DMS53 (cell line): ENCODE data around the gene ARFGAP2.
"Not testable (repeated sequence)": the region's sequence is repeated elsewhere in the genome, so short reads cannot be mapped to it uniquely, and the experiment has no call there.

Experiments used
- DNase-seq: peaks from one replicate; lab custom pipeline; 2025; lab: John Stamatoyannopoulos, UW

Gene ARFGAP2

DNA sequence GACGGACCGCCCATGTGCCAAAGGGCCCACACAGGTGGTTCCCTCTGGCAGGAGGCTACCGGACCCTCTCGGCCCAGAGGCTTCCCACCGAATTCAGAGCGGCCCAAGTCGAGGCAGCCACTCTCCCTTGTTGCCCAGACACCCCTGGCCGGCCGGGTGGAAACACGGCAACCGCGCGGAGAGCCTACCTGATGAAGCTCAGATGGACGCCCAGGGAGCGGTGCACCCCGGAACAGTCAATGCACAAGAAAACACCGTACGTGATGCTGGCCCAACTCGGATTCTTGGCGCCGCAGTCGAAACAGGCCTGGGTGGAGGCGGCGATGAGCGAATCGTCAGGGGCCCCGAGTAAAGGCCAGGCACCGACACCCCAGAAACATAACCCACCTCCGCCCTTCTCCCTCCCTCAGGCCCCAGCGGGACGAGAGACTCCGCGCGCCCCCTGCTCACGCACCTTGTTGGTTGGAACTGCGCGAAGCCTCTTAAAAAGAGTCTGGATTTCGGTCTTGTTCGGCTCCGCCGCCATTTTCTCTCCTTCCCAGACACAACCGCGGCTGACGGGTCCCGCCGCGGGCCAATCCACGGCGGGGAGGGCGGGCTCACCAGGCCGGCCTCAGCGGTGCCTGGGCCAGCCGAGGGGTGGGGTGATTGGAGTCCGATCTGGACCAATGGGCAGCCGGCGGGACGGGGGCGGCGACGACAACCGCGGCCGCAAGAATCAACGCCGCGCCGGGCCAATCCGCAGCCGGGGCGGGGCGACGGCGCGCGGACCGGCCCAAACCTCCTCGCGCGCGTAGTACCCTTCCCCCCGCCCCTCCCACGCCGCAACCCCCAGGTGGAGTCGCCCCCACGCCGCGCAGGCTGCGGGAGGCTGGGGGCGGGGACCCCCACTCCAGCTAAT is at the start of gene ARFGAP2:
Gene ARFGAP2, minus strand, starts transcription at position 552 of the 901 bp plus-strand sequence. Its CDS starts 26 bp downstream, at position 526.
- DNase-seq: peak; percentile 97

DNA sequence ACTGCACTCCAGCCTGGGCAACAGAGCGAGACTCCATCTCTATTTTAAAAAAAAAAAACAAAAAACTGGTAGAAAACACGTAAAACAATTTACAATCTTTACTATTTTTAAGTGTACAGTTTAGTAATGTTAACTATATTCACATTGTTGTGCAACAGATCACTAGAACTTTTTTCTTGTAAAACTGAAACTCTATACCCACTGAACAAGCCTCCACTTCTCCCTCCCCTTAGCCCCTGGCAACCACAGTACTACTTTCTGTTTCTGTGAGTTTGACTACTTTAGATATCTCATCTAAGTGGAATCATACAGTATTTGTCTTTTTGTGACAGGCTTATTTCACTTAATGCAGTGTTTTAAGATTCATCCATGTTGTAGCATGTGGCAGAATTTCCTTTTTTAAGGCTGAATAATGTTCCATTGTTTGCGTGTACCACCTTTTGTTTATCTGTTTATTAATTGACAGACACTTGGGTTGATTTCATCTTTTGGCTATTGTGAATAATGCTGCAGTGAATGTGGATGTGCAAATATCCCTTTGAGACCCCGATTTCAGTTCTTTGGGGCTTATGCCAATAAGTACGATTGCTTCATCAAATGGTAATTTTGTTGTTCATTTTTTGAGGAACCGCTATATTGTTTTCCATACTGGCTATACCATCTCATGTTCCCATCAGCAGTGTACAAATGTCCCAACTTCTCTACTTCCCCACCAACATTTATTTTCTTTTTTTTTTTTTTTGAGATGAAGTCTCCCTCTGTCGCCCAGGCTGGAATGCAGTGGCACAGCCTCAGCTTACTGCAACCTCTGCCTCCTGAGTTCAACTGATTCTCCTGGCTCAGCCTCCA is 49.1 kb upstream of the ARFGAP2 start:
- no peak for DNase-seq

DNA sequence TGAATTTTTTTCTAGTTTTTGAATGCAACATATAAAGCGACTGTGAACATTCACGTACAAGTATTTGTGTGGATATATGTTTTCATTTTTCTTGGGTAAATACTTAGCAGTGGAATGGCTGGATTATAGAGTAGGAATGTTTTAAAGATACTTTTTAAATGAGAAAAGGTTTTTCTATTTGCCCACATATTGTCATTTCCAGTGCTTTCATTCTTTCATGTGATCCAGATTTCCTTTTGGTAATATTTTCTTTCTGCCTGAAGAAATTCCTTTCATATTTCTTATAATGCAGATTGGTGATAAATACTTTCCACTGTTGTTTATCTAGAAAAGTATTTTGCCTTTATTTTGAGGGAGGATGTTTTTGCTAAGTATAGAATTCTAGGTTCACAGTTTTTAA is 46.0 kb upstream of the ARFGAP2 start:
- DNase-seq: no peak

DNA sequence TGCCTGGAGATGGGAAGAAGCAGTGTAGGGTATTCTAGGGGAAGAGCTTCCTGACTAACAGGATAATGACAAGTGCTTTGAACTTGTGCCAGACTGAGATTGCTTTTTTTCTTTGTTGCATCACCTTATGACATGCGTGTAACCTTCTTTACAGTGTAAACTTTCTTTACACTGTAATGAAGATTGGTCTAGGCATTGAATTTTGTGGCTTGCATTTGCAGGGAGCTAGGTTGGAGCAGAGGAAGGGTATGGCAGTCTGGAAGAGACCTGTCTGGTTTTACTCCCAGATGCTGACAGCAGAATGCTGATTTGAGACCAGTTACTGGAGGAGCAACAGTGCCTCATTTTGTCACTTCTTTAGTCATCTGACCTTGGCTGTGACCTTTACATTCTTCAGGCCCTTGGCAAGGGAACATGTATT is 43.7 kb upstream of the ARFGAP2 start:
- no peak for DNase-seq

DNA sequence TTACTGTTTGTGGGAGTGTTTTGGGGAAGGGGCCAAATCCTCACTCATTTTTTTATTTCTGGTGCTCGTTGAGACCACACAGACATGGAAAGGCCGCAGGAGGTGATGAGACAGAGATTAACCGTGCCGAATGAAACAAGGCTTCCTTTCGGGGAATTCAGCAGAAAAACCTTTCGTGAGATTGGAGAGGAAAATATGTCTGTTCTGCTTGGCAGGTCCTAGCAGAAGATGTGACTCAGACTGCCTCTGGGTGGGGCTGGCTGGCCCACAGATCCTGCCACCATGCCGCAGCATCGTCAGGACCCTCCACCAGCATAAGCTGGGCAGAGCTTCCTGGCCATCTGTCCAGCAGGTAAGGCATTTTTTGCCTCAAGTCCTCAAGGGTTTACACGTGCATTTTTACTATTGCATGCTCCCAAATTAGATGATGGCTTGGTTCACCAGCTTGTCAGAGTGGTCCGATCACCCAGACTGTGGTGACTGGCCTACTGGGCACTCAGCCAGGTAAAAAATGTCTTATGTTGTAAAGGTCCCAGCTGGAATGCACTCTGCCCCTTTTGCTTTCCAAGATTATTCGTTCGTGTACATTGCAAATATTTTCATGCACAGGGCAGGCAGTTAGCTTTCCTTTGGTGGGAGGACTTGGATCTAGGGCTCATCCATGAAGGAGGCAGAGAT is 39.6 kb upstream of the ARFGAP2 start:
- DNase-seq: no peak

DNA sequence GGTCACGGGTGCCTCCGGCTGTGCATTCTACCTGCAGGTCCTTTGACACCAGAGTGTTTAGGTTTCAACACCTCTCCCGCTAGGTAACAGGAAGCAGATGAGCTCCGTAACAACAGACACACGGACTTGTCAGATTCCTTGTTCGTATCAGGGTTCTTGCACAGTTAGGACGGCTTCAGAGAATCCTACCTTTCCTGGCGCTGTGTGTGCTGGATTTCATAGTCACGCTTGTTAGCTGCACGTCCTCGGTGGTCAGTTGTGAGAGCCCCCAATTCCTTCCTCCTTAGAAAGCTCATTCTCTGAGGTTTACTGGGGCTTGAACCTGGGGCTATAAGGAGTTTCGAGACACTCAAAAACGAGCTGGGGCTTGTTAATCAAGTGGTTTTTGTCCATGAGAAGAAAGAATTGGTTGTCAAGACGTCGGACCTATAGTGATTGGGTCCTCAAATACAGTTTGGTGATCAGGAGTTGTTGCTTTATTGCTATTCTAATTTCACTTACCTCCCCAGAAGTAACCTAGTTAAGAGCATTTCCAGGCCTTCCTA is 38.8 kb upstream of the ARFGAP2 start:
- DNase-seq: peak; percentile 81

DNA sequence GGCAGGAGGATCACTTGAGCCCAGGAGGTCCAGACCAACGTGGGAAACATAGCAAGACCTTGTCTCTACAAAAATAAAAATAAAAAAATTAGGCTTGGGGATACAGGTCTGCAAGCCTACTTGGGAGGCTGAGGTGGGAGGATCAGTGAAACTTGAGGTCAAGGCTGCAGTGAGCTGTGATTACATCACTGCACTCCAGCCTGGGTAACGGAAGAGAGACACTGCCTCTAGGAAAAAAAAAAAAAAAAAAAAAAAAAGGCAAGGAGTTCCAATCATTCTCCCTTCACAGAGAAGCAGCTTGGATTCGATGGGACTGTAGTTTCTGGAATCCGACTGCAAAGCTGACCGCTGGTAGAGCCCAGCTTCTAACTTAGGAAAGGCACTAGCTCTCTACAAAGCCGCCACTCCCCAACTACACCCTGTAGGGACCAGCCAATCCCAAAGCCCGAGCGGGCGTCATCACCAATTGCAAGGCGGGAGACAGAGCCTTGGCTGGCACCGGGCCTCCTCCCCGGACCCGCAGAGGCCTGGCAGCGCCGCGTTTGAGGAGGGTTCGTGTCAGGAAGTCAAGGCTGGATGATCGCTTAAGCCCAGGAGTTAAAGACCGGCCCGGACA is 37.4 kb upstream of the ARFGAP2 start:
- DNase-seq: peak; percentile 95

DNA sequence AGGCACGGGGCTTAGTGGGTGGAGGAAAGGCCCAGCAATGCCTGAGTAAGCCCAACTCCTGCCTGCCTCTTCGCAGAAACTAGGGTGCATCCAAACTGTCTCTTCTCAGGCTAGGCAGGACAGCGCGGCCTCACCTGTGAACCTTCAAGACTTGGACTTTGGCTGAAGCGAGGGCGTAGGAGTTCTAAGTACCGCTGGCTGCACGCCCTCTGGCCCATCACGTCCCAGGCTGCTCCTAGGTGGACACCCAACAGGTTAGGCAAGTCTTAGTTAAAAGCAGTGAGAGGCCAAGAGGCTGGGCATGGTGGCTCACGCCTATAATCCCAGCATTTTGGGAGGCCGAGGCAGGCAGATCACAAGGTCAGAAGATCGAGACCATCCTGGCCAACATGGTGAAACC is 36.3 kb upstream of the ARFGAP2 start:
- DNase-seq: no peak

DNA sequence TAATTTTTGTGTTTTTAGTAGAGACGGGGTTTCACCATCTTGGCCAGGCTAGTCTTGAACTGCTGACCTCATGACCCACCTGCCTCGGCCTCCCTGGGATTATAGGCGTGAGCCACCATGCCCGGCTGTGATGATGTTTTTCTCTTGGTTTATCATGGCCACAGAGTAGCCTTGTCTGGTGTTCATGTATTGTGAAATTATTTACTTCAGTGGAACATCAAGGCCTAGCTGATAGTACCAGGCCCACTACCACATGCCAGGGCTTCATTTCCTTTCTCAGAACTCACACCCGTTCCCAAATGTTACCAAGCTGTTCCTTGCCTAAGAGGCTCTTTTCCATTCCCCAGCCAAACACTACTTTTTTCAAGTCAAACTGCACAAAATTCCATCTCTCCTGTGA is 31.9 kb upstream of the ARFGAP2 start:
- no peak for DNase-seq

DNA sequence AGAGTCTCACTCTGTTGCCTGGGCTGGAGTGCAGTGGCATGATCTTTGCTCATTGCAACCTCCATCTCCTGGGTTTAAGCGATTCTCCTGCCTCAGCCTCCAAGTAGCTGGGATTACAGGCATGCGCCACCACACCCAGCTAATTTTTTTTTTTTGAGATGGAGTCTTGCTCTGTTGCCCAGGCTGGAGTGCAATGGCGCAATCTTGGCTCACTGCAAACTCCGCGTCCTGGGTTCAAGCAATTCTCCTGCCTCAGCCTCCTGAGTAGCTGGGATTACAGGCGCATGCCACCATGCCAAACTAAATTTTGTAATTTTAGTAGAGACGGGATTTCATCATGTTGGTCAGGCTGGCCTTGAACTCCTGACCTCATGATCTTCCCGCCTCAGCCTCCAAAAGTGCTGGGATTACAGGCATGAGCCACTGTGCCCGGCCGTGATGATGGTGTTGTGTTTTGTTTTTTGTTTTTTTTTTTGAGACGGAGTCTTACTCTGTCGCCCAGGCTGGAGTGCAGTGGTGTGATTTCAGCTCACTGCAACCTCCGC is 31.4 kb upstream of the ARFGAP2 start:
- not testable (repeated sequence) for DNase-seq

DNA sequence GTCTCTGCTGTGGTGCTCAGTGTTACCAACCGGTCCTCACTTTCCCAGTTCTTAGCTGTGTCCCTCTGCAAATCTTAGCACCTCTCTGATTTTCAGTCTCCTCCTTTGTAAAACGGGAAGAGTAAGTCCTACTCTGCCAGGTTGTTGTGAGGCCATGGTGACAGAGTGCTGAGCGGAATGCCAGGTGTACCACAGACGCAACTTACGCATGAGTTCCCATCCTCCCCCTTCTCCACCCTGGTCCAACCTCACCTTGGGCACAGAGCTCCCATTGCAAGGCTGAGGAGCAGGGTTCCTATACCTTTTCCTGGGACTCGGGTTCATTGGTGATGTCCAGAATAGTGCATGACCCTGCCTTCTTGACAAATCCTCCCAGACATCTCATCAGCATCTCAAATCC is 30.8 kb upstream of the ARFGAP2 start:
- DNase-seq: no peak

DNA sequence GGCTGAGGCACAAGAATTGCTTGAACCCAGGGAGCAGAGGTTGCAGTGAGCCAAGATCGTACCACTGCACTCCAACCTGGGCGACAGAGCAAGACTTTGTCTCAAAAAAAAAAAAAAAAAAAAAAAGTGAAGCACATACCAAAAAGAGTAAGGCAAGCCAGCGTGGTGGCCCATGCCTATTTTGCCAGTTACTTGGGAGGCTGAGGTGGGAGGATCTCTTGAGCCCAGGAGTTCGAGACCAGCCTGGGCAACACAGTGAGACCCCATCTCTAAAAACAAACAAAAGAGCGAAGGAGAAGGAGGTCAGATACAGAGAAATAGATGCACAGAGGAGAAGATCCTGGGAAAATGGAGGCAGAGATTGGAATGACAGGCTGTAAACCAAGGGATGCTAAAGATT is 29.9 kb upstream of the ARFGAP2 start:
- not testable (repeated sequence) for DNase-seq

DNA sequence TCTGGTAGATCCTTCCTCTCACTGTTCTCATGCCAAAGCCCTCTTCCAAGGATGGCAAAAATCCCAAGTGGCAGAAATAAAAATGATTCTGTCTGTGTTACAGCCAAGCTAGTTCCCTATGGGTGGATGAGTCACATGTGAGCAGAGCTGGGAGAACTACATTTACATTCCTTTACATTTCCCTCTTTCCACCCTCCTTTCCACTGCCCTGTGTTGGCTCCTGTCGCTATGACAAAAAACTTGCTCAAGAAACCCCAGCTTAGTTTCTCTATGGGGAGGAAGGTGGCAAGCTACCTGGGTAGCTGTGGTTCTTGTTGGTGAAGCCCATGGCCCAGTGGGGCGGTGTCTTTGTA is 27.9 kb upstream of the ARFGAP2 start:
- DNase-seq: no peak

DNA sequence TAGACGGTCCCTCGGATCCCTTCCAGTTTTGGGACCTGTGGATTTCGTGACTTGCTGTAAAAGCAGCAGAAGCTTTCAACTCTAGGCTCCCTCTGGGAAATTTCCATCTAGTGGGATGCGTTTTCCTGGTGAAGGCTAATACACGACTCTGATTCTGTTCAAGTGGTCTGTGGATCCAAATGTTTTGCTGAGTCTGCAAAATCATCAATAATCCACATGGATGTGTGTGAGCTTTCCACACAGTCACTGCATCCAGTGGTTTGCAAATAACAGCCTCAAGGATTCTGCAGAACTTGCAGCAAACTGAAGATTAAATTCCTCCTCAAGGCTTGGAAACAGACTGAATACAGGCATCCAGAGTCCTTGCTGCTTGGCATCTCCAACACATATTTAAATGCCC is 25.9 kb upstream of the ARFGAP2 start:
- DNase-seq: no peak

DNA sequence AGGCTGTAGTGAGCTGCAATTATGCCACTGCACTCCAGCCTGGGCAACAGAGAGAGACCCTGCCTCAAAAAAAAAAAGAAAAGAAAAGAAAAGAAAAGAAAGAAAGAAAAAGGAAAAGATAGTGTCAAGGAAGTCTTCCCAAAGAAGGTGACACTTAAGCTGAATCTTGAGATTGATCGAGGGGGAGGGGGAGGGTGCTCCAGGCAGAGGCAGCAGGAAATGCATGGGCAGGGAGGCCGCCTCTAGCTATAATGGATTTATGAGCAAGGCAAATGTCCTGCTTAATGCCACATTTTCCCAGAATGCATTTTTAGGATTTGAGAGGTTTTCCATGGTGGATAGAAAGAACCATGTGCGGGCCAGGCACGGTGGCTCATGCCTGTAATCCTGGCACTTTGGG is 24.3 kb upstream of the ARFGAP2 start:
- no peak for DNase-seq

DNA sequence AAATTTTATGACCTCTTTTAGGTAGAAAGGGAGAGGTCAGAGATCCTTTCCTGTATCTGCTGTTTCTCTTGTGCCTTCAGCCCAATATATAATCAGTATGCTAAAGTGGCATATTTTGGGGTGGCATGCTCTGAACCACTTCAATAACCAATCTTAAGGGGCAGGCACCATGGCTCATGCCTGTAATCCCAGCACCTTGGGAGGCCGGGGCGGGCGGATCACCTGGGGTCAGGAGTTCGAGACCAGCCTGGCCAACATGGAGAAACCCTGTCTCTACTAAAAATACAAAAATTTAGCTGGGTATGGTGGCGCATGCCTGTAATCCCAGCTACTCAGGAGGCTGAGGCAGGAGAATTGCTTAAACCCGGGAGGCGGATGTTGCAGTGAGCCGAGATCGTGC is 21.5 kb upstream of the ARFGAP2 start:
- DNase-seq: not testable (repeated sequence)

DNA sequence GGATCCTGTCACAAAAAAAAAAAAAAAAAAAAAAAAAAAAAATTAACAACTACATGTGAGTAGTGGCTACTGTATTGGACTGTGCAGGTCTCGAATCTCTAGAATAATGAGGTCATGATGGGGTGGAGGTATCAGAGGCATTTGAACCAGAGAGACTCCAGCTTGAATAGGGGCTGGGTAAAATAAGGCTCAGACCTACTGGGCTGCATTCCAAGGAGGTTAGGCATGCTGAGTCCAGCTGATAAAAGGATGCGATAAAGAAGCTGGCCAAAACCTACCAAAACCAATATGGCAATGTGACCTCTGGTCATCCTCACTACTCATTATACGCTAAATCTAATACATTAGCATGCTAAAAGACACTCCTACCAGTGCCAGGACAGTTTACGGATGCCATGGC is 15.4 kb upstream of the ARFGAP2 start:
- no peak for DNase-seq

DNA sequence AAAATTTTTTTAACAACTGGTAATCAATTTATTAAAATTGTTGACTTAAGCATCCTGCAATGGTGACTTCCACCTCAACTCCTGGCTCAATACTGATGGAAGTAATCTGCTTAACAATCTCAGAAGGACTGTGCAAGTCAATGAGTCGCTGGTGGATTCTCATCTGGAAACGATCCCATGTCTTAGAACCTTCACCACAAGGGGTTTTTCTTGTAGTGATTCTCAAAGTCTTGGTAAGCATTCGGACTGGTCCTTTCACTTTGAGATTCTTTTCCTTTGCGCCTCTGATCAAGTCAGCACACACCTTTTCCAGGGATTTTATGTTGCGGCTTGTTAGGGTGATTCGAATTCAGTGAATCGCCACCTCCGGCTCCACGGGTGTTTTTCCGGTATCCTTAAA is 14.5 kb upstream of the ARFGAP2 start:
- DNase-seq: not testable (repeated sequence)

DNA sequence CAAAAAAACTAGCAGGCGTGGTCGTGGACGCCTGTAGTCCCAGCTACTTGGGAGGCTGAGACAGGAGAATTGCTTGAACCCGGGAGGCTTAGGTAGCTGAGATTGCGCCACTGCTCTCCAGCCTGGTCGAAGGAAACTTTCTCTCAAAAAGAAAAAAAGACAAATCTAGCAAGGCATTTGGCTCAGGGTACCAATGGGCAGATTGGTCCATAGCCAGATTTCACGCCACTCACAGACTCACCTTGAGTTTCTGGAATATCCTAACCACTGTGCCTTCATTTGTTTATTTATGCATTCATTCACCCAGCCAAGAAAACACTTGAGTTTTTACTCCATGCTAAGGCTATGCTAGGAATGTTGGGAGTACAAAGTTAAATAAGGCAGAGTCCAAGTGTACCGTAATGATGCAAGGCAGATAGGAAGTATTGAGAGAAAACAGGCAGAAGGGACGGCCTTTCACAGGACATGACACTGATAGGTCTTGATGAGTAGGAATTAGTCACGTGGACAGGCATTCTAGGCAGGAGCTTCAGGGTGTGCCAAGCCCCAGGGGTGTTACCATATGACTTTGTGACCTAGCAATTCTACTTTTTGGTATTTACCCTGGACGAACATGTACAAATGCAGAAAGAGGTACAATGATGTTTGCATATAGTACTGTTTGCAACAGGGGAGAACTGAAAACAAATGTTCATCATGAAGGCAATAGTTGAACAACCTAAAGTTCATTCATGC is 12.6 kb upstream of the ARFGAP2 start:
- peak; percentile 16 for DNase-seq

DNA sequence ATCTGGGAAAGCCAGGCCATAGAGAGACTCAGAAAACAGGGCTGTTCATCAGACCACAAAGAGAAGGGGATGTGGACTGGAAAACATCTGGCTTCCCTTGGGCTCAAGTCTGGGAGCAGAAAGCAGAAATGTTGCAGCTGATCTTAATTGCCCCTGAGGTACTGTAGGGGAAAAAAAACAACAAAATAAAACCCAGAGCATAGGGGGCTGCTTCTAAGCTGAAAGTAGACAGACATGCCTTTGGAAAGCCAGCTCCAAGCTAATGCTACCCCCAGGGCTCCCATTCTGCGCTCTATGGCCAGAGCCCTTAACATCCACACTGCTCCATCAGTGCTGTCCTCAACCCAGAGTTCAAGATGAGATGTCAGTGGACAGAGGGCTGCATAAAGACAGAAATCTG is 11.6 kb upstream of the ARFGAP2 start:
- DNase-seq: no peak

DNA sequence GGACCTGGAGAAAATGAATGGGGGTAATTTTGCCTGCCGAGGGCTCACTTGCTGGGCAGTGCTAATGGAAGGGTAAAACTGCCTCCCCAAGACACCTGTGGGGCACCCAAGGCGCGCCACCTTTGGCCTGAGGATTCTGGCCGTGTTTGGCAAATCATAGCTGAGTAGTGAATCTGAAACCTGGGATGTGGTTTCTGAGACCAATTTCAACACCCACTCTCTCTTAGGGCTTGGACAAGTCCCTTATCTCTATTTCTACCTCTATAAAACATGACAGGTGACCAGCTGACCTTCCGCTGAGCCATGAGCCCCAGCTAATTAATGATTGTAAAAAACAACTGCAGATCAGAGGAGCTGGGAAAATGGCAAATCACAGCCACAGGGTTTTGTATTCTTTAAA is 11.0 kb upstream of the ARFGAP2 start:
- no peak for DNase-seq
